Prostate gland (tissue), 2 donors: ENCODE measurements around the gene ARHGEF3. TPM values are rescaled to one million over a fixed set of nuclear protein-coding genes. Genes with fewer than 3 reads are reported as not detected.
A peak's percentile ranks its signal among the peaks of the same experiment; 100 is the strongest.

Source experiments
- DNase-seq: peaks from one replicate; pipeline ENCODE4 v3.0.0-alpha.2; 2019; ENCODE audit warnings: low spot score
- H3K27ac ChIP-seq, 2 donors: fragments of 200-600 bp; sonication (generic); 2 replicates each; pipeline ENCODE4 v1.5.1; 2017 to 2019
- H3K27me3 ChIP-seq: fragments of 200-600 bp; sonication (generic); replicated peaks from 2 replicates; pipeline ENCODE4 v1.5.1; 2019; ENCODE audit not compliant: insufficient read depth
- H3K36me3 ChIP-seq, 2 donors: fragments of 200-600 bp; sonication (generic); 1 replicate in 1 of 2; 2 replicates in 1 of 2; pipeline versions ENCODE4 v1.5.1 to v1.8.1; 2017 to 2019
- H3K4me1 ChIP-seq: fragments of 200-600 bp; sonication (generic); replicated peaks from 2 replicates; pipeline ENCODE4 v1.5.1; 2019
- H3K4me3 ChIP-seq, 2 donors: fragments of 200-600 bp; sonication (generic); 2 replicates each; pipeline ENCODE4 v1.5.1; 2017 to 2019
- H3K9me3 ChIP-seq: fragments of 200-600 bp; sonication (generic); 2 replicates; pipeline ENCODE4 v1.5.1; 2017
- CTCF ChIP-seq, 4 experiments: fragments of 200-600 bp in 2 of 4; fragments of 450-650 bp in 2 of 4; sonication (generic) in 2 of 4; IDR thresholded peaks; 1 replicate in 3 of 4; 2 replicates in 1 of 4; pipeline ENCODE4 v1.5.1; 2016 to 2019; ENCODE audit warnings: antibody characterized with exemption in 4 of 4, mild to moderate bottlenecking in 2 of 4, moderate library complexity in 2 of 4
- POLR2A ChIP-seq: fragments of 450-650 bp; IDR thresholded peaks from one replicate; pipeline ENCODE4 v1.6.1; 2016; ENCODE audit warnings: antibody characterized with exemption, mild to moderate bottlenecking
- POLR2AphosphoS5 ChIP-seq: sonication (generic); formaldehyde crosslinking; IDR thresholded peaks from one replicate; pipeline ENCODE4 v1.6.1; 2017; ENCODE audit warnings: antibody characterized with exemption
- WGBS: methylation state at CpG from one replicate; pipeline ENCODE4 v1.1.5; 2018; 5-methylcytosine and 5-hydroxymethylcytosine counted together
- intact Hi-C: fragments of 100-400 bp; cut with DNase I; formaldehyde crosslinking; loops from one replicate; pipeline ENCODE4 v1.14.2; 2022
- total RNA-seq, 2 donors: library from RNA; depleted of rRNA; stranded (reverse); fragments of >200 nt; gene quantifications; one replicate each; pipeline ENCODE4 v1.1.0, GENCODE V29; 2016

Gene ARHGEF3
- total RNA-seq, 2 donors from 2014 or later, result 21.6 to 59.4 TPM

DNA sequence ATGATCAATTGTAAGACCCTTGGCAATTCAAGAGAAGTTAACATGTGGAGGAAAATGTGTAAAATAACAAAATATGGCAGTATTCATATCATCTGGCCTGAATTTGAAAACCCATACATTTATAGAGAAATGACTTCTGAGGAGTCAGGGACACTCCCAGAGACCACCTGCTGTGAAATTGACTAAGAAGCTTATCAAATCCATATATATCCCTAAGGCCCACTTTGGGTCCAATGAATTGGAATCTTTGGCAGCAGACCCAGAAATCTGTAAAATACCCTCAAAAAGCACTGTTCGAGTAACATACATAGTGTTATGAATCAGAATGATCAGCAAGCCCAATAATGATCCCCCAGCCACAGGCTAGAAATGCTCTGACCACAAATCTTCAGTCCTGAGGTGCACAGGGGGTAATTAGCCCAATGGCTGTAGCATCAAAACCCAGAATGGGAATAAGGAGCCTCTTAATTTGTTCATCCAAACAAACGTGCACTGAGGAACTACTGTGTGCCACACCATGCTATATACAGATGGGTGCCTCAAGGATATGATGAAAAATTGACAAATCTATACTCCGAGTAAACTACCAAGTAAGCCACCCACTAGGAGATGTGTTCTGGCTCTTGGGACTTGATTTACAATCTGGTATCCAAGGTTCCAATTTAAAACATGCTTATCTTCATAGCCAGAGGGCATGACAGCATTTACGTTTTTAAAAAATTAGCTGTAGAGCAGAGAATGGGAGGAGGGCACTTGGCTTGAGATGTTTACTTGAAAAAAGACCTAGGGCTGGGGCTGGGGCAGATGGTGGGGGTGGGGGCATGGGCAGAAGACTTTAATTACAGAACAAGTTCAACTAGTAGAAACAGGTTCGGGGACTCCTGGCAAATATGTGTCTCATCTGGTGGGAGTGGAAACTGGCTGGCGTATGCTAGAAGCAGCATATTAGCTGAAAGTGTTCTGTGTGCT lies 9.1 kb upstream of the ARHGEF3 start:
- Histone ChIP-seq H3K4me1 (peaks cover 9% of the 10 kb centered on the region), H3K9me3 (no peaks in the 10 kb centered on the region), H3K36me3 (no peaks in the 10 kb centered on the region), H3K27ac (peak overlapping the region; percentile 2 to 33), H3K4me3 (no peak overlapping the region), H3K27me3 (no peaks in the 10 kb centered on the region)
- intact Hi-C loops, result no loop called here
- DNase-seq, result peak; percentile 74
- WGBS, result 45% methylated on average over 6 of the region's 6 CpGs
- TF ChIP-seq POLR2A (no peak), POLR2AphosphoS5 (peak; percentile 31)

- Histone ChIP-seq H3K9me3 (no peaks in the 10 kb centered on the region), H3K27me3 (no peaks in the 10 kb centered on the region), H3K36me3 (no peaks in the 10 kb centered on the region), H3K27ac (no peak overlapping the region), H3K4me3 (no peak overlapping the region), H3K4me1 (no peaks in the 10 kb centered on the region)
- TF ChIP-seq CTCF (IDR thresholded peaks at IDR 0.05) (no peak), POLR2A (no peak), POLR2AphosphoS5 (no peak)
- no peak for DNase-seq
- intact Hi-C loops, result no loop called here
- WGBS, result 17% methylated on average over 5 of the region's 5 CpGs
These were observed 4.7 kb upstream of the ARHGEF3 start for GRCh38 chr3:56806407-56806806.

DNA sequence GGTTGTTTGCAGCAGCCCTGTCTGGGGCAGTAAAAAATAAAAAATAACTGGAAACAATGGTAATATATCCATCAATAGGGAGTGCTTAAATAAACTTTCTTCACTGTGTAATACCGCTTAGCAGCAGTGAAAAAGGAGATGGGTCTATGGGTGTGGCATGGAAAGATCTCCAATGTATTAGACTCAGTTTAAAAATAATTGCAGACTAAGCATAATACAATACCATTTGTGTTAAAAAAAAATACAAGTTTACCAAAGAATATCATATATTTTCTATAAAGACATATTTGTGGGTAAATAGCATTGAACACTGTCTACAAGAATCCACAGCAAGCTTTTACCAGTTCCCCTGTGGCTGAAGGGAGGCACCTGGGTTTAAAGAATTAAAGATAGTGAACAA lies 1.0 kb upstream of the ARHGEF3 start:
- H3K9me3 ChIP-seq, result no peaks in the 10 kb centered on the region
- H3K4me1 ChIP-seq, result no peaks in the 10 kb centered on the region
- 88% methylated on average over 1 of the region's 1 CpG for WGBS
- no peak overlapping the region for H3K4me3 ChIP-seq
- H3K27me3 ChIP-seq, result no peaks in the 10 kb centered on the region
- intact Hi-C loops, result loop anchor here (5.0 kb wide), 1 partner anchor 115 kb away; no protein-coding TSS in a partner anchor
- DNase-seq, result no peak
- H3K27ac ChIP-seq, result no peak overlapping the region
- TF ChIP-seq POLR2A (no peak), POLR2AphosphoS5 (no peak)
- H3K36me3 ChIP-seq, result no peaks in the 10 kb centered on the region

- WGBS, result 48% methylated on average over 8 of the region's 8 CpGs
- H3K27ac ChIP-seq, result no peak overlapping the region
- no peak for DNase-seq
These were observed 613 bp upstream of the ARHGEF3 start for GRCh38 chr3:56802378-56802745.

GRCh38 chr3:56800832-56801661 lies 702 bp downstream of the ARHGEF3 start:
- Histone ChIP-seq H3K27me3 (no peaks in the 10 kb centered on the region), H3K27ac (peak overlapping the region; percentile 47 to 55), H3K4me1 (no peaks in the 10 kb centered on the region), H3K36me3 (no peaks in the 10 kb centered on the region), H3K9me3 (no peaks in the 10 kb centered on the region), H3K4me3 (peak overlapping the region; percentile 59 to 69)
- no peak for DNase-seq
- intact Hi-C loops, result loop anchor here (2.0 to 5.0 kb wide), 2 partner anchors 116 to 188 kb away; no protein-coding TSS in a partner anchor
- TF ChIP-seq POLR2AphosphoS5, result no peak
- TF ChIP-seq CTCF (IDR thresholded peaks at IDR 0.05), result no peak
- TF ChIP-seq POLR2A, result no peak
- 16% methylated on average over 19 of the region's 19 CpGs for WGBS

More at GRCh38 chr3:56802378-56802745, 613 bp upstream of the ARHGEF3 start:
- H3K27me3 ChIP-seq, result no peaks in the 10 kb centered on the region
- intact Hi-C loops, result loop anchor here (5.0 kb wide), 1 partner anchor 115 kb away; no protein-coding TSS in a partner anchor
- peak overlapping the region; percentile 59 to 69 for H3K4me3 ChIP-seq
- no peaks in the 10 kb centered on the region for H3K9me3 ChIP-seq
- no peak for TF ChIP-seq POLR2A
- no peaks in the 10 kb centered on the region for H3K4me1 ChIP-seq
- no peaks in the 10 kb centered on the region for H3K36me3 ChIP-seq
